Measurements from ENCODE around the gene MTUS2.

GRCh38 chr13:29281932-29282495 lies 461.9 kb downstream of the MTUS2 start:
- TF ChIP-seq CTCF (conservative IDR thresholded peaks at IDR 0.05; ENCODE audit: low read depth, low read length) (no peak), EZH2 (IDR thresholded peaks at IDR 0.05; ENCODE audit: low read length, unreplicated experiment) (no peak)
